Large intestine (tissue), 3 donors: Measurements from ENCODE around the gene TMEM158. TPM values are rescaled to one million over a fixed set of nuclear protein-coding genes. Genes with fewer than 3 reads are reported as not detected.

Source experiments
- DNase-seq, 2 donors: peaks; one replicate each; pipeline versions ENCODE4 v3.0.0 to v3.0.0-alpha.2; 2013
- H3K27ac ChIP-seq: one replicate; pipeline ENCODE4 v1.5.1; 2013; ENCODE audit warnings: low read length
- H3K27me3 ChIP-seq: 2 replicates; pipeline ENCODE4 v1.6.1; 2013; ENCODE audit warnings: low read length; ENCODE audit not compliant: control insufficient read depth, insufficient read depth
- H3K36me3 ChIP-seq: 2 replicates; pipeline ENCODE4 v1.6.1; 2013; ENCODE audit warnings: low read length; ENCODE audit not compliant: control insufficient read depth, insufficient read depth
- H3K4me1 ChIP-seq: one replicate; pipeline ENCODE4 v1.6.1; 2013; ENCODE audit warnings: low read length; ENCODE audit not compliant: control insufficient read depth, insufficient read depth
- H3K4me3 ChIP-seq: one replicate; pipeline ENCODE4 v1.5.1; 2013; ENCODE audit warnings: low read length
- H3K9me3 ChIP-seq: one replicate; pipeline ENCODE4 v1.6.1; 2013; ENCODE audit warnings: mild to moderate bottlenecking, low read depth, low read length, moderate library complexity; ENCODE audit not compliant: control insufficient read depth
- WGBS: methylation state at CpG from one replicate; pipeline ENCODE4 v1.1.5; 2013; ENCODE audit warnings: low lambda C conversion rate; ENCODE audit not compliant: insufficient coverage; 5-methylcytosine and 5-hydroxymethylcytosine counted together
- polyA plus RNA-seq: library from polyadenylated mRNA; unstranded; fragments of 120-200 nt; gene quantifications from one replicate; pipeline ENCODE4 v1.2.1, GENCODE V29; 2013

TMEM158 gene
- polyA plus RNA-seq, 1 donor = 2.1 TPM

DNA sequence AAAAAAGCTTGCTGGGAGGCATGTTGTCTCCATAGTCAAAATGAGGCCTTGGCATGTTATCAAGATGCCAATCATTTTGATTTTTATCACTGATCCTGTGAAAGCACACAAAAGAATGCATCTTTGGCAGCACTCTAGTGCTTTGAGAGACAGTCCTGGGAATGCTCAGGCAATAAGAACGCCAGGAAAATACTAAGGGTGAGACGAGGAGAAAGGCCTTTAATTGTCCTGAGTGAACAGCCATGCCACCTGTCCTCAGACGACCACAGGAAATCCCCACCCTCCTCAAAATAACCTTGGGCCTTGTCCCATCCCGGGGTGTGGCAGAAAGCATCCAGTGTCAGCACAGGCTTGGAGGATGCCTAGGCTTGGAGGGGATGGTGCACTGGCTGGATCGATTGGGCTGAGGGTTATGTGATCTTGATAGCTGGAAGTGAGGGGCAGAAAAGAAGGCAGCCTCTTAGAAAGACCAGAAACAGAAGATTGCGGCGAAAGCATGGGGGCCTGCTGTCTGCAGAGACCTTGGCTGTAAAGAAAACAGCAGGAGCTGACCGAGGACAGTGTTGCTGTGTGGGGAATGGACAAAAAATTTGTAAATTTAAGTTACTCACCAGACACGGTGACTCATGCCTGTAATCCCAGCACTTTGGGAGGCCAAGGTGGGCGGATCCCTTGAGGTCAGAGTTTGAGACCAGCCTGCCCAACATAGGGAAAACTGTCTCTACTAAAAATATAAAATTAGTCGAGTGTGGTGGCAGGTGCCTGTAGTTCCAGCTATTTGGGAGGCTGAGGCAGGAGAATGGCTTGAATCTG, 7.3 kb downstream of the TMEM158 start:
- no peak for DNase-seq
- H3K36me3 ChIP-seq = no peaks in the 10 kb centered on the region
- no peaks in the 10 kb centered on the region for H3K9me3 ChIP-seq
- WGBS = 100% methylated on average over 2 of the region's 11 CpGs
- H3K4me3 ChIP-seq = no peak overlapping the region
- H3K4me1 ChIP-seq = no peaks in the 10 kb centered on the region
- H3K27me3 ChIP-seq = peaks cover 37% of the 10 kb centered on the region
- H3K27ac ChIP-seq = no peak overlapping the region

DNA sequence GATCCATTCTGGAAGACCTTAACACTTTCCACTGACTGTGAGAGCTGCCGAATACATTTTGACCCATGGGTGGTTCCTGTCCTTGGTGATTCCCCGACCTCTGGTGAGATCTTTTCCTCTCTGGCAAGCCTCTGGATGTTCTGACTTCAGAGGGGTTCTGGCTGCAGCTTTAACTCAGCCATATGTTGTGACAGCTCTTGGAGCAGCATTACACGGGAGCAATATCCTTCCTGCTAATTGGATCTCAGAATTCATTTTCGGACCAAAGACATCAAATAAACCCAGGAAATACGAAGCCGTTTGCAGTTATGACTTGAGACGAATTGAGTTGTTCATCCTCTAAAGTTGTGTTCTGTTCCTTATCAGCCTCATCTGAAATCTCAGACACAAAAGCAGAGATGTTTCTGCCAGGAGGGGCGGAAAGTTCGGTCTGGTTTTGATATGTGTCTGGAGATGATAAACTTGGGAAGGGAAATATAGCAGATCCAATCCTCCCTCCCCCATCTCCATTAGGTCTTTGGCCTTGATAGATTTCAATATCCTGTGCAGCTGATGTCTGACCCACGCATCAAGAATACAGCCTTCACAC, 10.0 kb downstream of the TMEM158 start:
- H3K27ac ChIP-seq = no peak overlapping the region
- H3K9me3 ChIP-seq = no peaks in the 10 kb centered on the region
- H3K36me3 ChIP-seq = no peaks in the 10 kb centered on the region
- H3K27me3 ChIP-seq = peaks cover 17% of the 10 kb centered on the region
- WGBS = no CpG with 5 or more reads among the region's 10 CpGs
- H3K4me3 ChIP-seq = no peak overlapping the region
- no peak for DNase-seq
- no peaks in the 10 kb centered on the region for H3K4me1 ChIP-seq

DNA sequence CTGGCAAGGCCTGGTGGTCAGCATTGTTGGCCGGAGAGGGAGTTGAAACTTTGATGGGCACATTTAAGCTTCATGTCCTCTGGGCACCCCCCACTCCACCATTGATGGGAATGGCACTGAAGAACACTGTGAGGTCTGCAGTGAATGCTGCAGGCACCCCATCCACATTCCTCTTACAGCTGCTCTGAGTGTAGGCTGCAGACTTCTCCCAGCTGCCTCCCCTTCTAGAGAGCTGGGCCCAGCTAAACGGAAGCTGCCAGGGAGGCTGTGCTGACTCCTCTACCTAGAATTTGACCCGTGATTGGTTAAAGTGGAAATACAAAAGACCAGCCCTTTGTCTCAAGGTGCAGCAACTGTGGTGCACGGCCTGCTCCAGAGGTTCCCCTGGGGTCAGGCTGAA, 10.6 kb downstream of the TMEM158 start:
- Histone ChIP-seq H3K4me1 (no peaks in the 10 kb centered on the region), H3K27ac (no peak overlapping the region), H3K4me3 (no peak overlapping the region), H3K9me3 (no peaks in the 10 kb centered on the region), H3K27me3 (peaks cover 15% of the 10 kb centered on the region), H3K36me3 (no peaks in the 10 kb centered on the region)
- no peak for DNase-seq
- no CpG with 5 or more reads among the region's 4 CpGs for WGBS

DNA sequence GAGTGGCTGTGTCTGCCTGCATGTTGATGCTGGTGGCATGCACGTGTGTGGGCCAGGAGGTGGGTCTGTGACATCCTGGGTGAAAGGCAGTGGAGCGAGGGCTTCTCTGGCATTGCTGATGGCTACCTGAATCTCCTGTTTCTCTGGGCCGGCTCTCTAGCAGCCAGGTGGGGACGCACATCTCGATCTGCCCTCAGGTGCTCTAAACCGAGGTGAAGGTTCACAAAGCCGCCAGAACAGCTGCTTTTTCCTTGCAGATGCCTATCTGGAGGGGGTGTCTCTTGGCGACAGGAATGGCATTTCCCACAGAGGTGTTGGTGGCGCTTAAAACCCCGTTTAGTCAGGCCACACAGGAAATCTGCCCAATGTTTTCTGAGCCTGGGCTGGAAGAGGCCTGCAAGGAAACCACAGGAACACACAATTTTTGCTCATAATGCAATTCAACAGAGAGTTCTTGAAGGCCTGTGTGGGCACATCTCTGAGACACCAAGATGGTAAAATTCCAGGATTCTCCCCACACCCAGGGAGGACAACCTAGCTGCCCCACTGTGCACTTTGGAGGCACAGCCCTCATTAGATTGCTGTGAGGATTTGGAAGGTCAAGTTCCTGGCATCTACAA, 11.9 kb downstream of the TMEM158 start:
- Histone ChIP-seq H3K4me1 (no peaks in the 10 kb centered on the region), H3K9me3 (no peaks in the 10 kb centered on the region), H3K4me3 (no peak overlapping the region), H3K36me3 (no peaks in the 10 kb centered on the region), H3K27me3 (peaks cover 5% of the 10 kb centered on the region), H3K27ac (no peak overlapping the region)
- no peak for DNase-seq
- WGBS = no CpG with 5 or more reads among the region's 10 CpGs

DNA sequence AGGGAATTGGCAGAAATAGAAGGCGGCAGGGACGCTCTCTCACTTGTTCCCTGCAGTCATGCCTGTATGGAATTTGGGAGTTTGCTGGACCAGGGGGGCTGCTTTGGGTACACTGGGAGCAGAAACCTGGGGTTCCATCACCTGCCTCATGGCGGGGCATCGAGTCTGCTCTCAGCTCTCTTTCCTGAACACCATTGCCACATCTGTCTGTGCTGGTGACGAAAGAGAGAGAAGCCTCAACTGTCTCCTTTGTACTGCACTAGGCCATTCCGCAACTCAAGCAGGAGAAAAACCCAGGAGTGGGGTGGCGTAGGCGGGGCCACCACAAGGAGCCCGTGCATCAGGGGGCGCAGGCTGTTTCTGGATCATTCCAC, 14.0 kb downstream of the TMEM158 start:
- no peak for DNase-seq
- Histone ChIP-seq H3K4me1 (no peaks in the 10 kb centered on the region), H3K4me3 (no peak overlapping the region), H3K27ac (no peak overlapping the region), H3K36me3 (no peaks in the 10 kb centered on the region), H3K9me3 (no peaks in the 10 kb centered on the region), H3K27me3 (no peaks in the 10 kb centered on the region)
- no CpG with 5 or more reads among the region's 10 CpGs for WGBS

DNA sequence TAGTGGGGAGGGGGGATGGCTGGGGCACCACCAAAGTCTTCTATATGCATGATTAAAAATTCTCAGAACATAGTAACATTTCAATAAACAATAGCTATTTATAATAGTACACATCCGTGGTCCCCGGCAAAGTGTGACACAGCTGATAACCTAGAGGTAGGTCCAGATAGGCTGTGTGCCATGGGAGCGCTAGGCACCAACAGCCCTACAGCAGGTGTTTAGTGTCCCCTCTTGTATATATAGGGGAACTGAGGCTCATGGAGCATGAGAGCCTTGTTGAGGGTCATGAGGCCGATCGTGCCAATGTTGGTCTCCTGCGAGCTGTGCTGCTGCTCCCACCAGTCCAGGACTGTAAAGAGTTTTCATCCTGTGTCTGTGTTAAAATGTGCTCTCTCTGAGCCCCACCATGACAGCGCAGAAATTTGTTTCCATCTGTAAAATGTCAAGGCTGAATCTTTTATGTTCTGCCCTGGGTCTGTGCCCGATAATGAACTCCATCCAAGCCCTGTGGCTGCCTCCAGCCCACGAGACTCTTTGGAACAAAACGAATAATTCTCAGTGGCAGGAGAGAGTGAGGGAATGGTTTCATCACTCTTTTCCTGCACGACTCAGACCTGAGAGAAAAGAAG, 14.5 kb downstream of the TMEM158 start:
- no peak overlapping the region for H3K4me3 ChIP-seq
- peaks cover 2% of the 10 kb centered on the region for H3K4me1 ChIP-seq
- H3K9me3 ChIP-seq = no peaks in the 10 kb centered on the region
- no peaks in the 10 kb centered on the region for H3K36me3 ChIP-seq
- H3K27me3 ChIP-seq = no peaks in the 10 kb centered on the region
- WGBS = no CpG with 5 or more reads among the region's 11 CpGs
- H3K27ac ChIP-seq = no peak overlapping the region
- DNase-seq = no peak

DNA sequence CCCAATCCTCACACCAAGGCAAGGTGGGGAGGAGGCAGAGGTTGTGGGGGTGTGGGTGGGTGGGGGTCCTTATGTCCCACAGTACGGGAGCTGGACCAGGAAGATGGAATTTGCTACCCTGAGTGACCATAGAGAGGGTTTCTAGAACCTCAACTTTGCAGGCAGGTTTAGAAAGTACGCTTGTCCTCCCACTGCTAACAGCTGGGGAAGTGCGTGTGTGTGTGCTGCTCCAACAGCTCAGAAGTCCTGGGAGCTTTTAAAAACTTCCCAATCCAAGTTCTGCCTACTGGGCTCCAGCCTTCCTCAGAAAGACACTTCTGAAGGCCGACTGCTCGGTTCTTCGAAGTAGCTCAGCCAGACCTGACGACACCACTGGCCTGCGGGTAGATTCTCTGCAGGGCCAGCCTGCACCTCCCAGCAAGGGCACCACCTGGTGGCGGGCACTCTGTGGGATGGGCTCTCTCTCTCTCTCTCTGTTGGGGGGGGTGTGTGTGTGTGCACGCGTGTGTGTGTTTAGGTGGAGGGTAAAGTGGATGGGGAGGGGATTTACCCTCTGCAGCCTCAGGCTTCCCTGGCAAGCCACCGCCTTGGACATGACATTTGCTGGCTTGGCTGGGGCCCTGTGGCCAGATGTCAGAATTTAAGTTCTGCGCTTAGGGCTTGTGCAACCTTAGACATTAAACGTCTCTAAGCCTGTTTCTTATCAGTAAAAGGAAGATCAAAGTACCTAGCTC, 15.6 kb downstream of the TMEM158 start:
- Histone ChIP-seq H3K9me3 (no peaks in the 10 kb centered on the region), H3K27ac (no peak overlapping the region), H3K4me1 (peaks cover 4% of the 10 kb centered on the region), H3K36me3 (no peaks in the 10 kb centered on the region), H3K4me3 (no peak overlapping the region), H3K27me3 (no peaks in the 10 kb centered on the region)
- peak; percentile 74 to 81 for DNase-seq
- 30% methylated on average over 2 of the region's 14 CpGs for WGBS

DNA sequence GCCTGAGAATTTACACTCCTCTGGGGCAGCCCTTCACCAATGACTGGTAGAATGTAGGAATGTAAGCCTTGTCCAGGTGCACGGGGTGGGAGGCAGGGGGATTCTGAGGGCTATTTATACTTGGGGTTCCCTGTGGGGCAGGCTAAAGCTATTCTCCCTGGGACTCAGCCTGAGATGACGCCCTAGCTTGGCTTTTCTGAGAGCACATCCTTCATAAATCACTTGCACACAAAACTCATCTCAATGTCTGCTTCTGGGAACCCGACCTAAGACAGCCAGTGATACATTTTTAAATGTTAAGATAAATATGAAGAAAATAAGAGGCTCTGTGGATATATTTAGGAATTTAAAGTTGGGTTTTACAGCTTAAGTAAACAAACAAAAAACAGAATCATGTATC, 16.6 kb downstream of the TMEM158 start:
- DNase-seq = no peak
- WGBS = 100% methylated on average over 1 of the region's 3 CpGs
- H3K27me3 ChIP-seq = no peaks in the 10 kb centered on the region
- no peak overlapping the region for H3K4me3 ChIP-seq
- no peaks in the 10 kb centered on the region for H3K36me3 ChIP-seq
- peaks cover 4% of the 10 kb centered on the region for H3K4me1 ChIP-seq
- H3K9me3 ChIP-seq = no peaks in the 10 kb centered on the region
- no peak overlapping the region for H3K27ac ChIP-seq

DNA sequence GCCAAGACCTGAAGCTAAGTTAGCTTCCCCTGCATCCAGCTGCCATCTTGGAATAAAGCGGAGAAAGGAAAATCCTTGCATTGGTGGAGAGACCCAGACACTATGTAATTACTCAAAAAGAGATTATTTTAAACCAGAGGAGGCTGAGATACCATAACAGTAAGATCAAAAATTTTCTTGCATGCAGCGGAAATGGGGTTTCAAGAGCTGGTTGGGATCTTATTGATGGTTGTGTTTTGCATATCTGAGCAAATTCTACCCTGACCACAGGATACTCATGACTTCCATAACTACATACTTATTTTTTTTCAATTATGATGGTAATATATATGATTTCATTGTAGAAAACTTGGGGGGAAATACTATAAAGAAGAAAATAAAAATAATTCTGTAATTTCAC, 17.5 kb downstream of the TMEM158 start:
- Histone ChIP-seq H3K9me3 (no peaks in the 10 kb centered on the region), H3K4me1 (peaks cover 4% of the 10 kb centered on the region)
- no CpG with 5 or more reads among the region's 2 CpGs for WGBS

DNA sequence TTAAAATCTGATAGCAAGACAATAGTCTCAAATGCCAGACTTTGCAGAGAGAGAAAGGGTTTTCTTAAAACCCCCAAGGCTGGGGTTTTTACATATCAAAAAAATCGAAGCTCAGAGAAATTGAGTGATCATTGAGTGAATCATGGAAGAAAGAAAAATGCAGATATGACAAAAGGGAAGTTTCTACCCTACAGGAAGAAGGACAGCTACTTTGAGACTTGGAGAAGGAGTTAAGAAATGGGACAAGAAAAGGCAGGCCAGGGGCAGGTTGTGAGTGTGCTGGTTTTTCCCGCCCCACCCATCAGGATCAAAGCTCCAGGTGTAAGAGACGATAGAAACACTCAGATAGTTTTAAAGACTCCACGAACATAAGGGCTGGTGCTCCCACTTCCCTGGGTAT, 18.6 kb downstream of the TMEM158 start:
- Histone ChIP-seq H3K36me3 (no peaks in the 10 kb centered on the region), H3K27me3 (no peaks in the 10 kb centered on the region), H3K4me1 (peaks cover 4% of the 10 kb centered on the region), H3K4me3 (no peak overlapping the region), H3K9me3 (no peaks in the 10 kb centered on the region), H3K27ac (no peak overlapping the region)
- DNase-seq = no peak
- WGBS = 64% methylated on average over 1 of the region's 4 CpGs

More for the DNA sequence above, 17.5 kb downstream of the TMEM158 start:
- no peak for DNase-seq
- Histone ChIP-seq H3K36me3 (no peaks in the 10 kb centered on the region), H3K27me3 (no peaks in the 10 kb centered on the region), H3K27ac (no peak overlapping the region), H3K4me3 (no peak overlapping the region)
